NCI-H526 (cell line): ENCODE measurements around the gene POLR3GL.
A peak's percentile ranks its signal among the peaks of the same experiment; 100 is the strongest.
"Not testable (repeated sequence)": the region's sequence is repeated elsewhere in the genome, so short reads cannot be mapped to it uniquely, and the experiment has no call there.

ENCODE experiments used
- DNase-seq, 2 experiments: peaks; one replicate each; lab custom pipeline; 2025; lab: John Stamatoyannopoulos, UW

Gene POLR3GL

GRCh38 chr1:146020058-146021049 is 55.9 kb downstream of the POLR3GL start:
- DNase-seq, result peak; percentile 97

DNA sequence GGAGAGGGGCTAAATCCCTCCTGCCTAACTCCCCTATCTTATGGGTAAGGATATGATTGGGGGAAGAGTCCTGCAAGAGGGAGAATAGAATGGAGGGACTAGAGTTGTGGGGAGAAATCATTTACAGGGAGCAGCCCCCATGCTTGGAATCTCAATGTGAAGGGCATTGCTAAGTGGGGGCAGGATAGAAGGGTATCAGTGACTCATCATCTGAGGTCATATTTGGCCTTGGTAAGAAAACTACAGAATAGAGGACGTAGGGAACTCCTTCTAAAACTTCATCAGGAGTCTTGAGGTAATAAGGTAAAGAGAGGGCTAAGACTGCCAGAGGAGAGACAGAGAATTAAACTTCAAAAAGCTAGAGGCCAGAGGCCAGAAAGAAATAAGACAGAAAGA is 56.6 kb downstream of the POLR3GL start:
- DNase-seq, result peak in 1 of 2 experiments; percentile 59

DNA sequence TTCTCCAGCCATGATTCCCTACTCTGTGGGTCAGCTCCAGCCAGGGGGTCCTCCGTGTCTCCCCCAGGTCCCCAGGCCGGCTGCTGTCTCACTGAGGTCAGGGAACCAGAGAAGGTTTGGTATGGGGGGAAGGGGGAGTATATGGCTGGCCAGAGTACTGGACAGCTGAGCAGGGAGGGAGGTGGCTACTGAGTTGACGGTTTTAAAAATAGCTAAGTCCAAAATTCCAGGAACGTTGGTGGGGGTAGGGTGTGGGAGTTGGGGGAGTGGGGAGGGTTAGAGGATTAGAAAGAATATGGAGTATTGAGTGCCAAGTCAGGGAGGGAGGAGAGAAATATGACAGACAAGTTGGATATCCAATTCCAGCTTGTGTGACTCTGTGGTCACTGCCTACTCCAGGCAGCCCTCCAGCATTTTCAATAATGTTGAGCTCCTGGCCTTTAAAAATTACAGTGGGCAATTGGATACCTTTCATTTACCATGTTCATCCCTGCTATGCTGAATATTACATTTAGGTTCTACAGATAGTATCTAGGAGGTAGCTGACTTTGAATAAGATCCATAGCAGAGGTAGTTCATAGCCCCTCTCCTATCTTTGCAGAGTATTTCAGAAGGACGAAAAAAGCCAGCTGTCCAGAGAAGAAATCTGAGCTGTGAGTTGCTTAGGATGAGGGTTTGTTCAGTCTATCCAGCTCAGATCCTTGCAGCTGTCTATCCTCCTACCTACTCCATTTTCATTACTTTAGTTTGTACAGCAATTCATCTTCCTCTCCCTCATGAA is 57.3 kb downstream of the POLR3GL start, which contains the start of gene HJV:
Gene HJV, minus strand, starts transcription at position 114 of the 781 bp plus-strand sequence. CDS start 1,504 bp downstream, outside the sequence.
- DNase-seq, result no peak

GRCh38 chr1:146022403-146023127 is 58.1 kb downstream of the POLR3GL start:
- no peak for DNase-seq

DNA sequence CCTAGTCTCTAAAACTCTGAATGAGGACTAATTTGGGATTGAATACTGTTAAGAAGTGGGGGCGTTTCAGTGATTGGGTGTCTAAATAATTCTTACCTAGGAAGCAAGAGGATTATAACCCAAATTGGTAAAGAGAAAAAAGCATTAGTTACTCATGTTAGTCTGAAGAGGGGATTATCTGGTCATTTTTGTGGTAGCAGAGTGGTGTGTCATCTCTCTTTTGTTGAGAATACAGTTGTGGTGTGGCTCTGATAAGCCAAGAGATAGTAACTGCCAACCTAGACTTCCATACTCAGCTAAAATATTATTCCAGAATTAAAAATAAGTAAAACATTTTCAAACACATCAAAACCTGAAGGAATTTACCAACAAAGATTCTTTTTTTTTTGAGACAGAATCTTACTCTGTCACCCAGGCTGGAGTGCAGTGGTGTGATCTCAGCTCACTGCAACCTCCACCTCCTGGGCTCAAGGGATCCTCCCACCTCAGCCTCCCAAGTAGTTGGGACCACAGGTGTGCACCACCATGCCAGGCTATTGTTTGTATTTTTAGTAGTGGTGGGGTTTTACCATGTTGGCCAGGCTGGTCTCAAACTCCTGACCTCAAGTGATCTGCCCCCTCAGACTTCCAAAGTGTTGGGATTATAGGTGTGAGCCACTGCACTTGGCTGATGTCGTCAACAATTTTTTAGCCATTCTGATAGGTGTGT is 61.5 kb downstream of the POLR3GL start:
- not testable (repeated sequence) for DNase-seq

GRCh38 chr1:146026650-146027049 is 62.2 kb downstream of the POLR3GL start:
- DNase-seq, result not testable (repeated sequence)
